ENCODE results near the gene DENND10. TPM values are rescaled to one million over a fixed set of nuclear protein-coding genes. Genes with fewer than 3 reads are reported as not detected.

DENND10 gene
- total RNA-seq (10 to 100 TPM; 28.5 to 52.4 (median 41.7) TPM), total RNA-seq (4.4 to 40.1 (median 19.8) reads per million in 29 experiments)
- 36.8 TPM for total RNA-seq (2013)

DNA sequence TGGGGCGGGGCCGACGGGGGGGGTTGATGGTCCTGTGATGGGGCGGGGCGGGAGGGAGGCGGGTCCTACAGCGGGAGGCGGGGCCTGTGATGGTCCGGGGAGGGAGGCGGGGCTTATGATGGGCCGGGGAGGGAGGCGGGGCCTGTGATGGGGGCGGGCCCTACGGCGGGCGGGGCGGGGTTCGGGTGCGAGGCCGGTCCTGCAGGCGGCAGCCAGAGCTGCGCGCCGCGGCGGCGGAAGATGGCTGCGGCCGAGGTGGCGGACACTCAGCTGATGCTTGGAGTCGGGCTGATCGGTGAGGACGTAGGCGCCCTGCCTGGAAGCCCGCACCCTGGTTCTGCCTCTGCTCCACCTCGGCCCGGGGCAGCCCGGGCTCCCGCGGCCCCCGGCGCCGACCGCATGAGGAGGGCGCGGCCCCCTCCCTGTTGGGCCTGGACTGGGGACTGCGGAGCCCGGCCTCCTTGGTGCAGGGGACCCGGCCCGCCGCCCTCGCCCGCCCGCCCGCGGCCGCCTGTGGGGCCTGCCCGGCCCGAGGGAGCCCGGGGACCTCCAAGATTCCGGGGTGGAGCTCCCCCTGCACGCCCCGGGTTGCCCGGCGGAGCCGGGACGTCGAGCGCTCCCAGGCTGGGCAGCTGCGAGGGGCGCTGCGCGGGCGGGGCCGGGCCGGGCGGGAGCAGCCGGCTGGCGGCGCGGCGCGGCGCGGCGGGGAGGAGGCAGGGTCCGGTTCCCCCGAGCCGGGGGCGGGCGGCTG, at the start of gene DENND10:
TSS of gene DENND10 (plus strand) at position 211 of the 751 bp plus-strand sequence. CDS start at position 241, 30 bp downstream.
- CTCF ChIA-PET: no interaction called here
- POLR2A ChIA-PET: interaction anchor here (0.6 to 1.1 kb wide), 4 partner anchors 13 to 32 kb away, joined by 4 to 15 read pairs (median 8); no protein-coding TSS in a partner anchor
- Histone ChIP-seq H3K36me3 (ENCODE audit: control insufficient read depth in 2 of 2, extremely low read depth in 1 of 2, insufficient read depth in 1 of 2, low read length in 1 of 2) (peaks cover 0 to 10% of the 10 kb centered on the region in 2 donors), H3K27ac (ENCODE audit: low read length) (peak within 1 kb of the TSS; percentile 58), H3K4me3 (ENCODE audit: control insufficient read depth in 1 of 2, extremely low read depth in 1 of 2, low read length in 1 of 2) (peak within 1 kb of the TSS; percentile 48 to 49), H3K9me3 (no peaks in the 10 kb centered on the region), H3K4me1 (ENCODE audit: control insufficient read depth in 1 of 2, extremely low read depth in 1 of 2, insufficient read depth in 2 of 2, low read length in 2 of 2) (peaks cover 0 to 31% of the 10 kb centered on the region in 2 experiments), H3K27me3 (replicated peaks in 1 of 2; ENCODE audit: control insufficient read depth in 2 of 2, extremely low read depth in 1 of 2, insufficient read depth in 2 of 2, low read length in 1 of 2) (no peaks in the 10 kb centered on the region)
- Mint-ChIP-seq H3K27ac (peak within 1 kb of the TSS; percentile 80 to 88), H3K27me3 (no peaks in the 10 kb centered on the region), H3K4me1 (peaks cover 8 to 38% (median 17%) of the 10 kb centered on the region in 3 donors), H3K4me3 (peak within 1 kb of the TSS; percentile 74 to 87 (median 83)), H3K36me3 (peaks cover 7% of the 10 kb centered on the region), H3K9me3 (no peaks in the 10 kb centered on the region)
- ATAC-seq (replicated peaks in 1 of 4): peak; percentile 81 to 86 (median 83)
- peak; percentile 36 to 87 (median 58) for DNase-seq
- under 1% methylated on average over 80 of the region's 91 CpGs for WGBS (ENCODE audit: insufficient coverage)

DNA sequence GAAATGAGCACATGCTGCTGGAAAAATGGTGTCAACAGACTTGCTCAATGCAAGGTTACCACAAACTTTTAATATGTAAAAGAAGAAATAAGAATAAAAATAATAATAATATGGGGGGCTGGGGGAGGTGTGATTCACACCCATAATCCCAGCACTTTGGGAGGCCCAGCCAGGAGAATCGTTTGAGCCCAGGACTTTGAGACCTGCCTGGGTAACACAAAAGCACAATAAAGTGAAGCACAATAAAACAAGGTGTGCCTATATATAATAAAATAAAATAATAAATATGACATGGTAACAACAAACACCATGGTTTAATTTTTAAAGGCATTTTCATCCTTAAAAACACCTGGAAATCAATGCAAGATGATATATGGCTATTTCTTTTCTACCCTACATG, 48.4 kb upstream of the DENND10 start:
- Histone ChIP-seq H3K27me3 (replicated peaks in 1 of 2; ENCODE audit: control insufficient read depth in 2 of 2, extremely low read depth in 1 of 2, insufficient read depth in 2 of 2, low read length in 1 of 2) (no peaks in the 10 kb centered on the region), H3K27ac (ENCODE audit: low read length) (no peak overlapping the region), H3K36me3 (ENCODE audit: control insufficient read depth in 2 of 2, extremely low read depth in 1 of 2, insufficient read depth in 1 of 2, low read length in 1 of 2) (peaks cover 5 to 95% of the 10 kb centered on the region in 2 donors), H3K4me3 (ENCODE audit: control insufficient read depth in 1 of 2, extremely low read depth in 1 of 2, low read length in 1 of 2) (no peak overlapping the region), H3K9me3 (no peaks in the 10 kb centered on the region), H3K4me1 (ENCODE audit: control insufficient read depth in 1 of 2, extremely low read depth in 1 of 2, insufficient read depth in 2 of 2, low read length in 2 of 2) (no peaks in the 10 kb centered on the region)
- no peak overlapping the region for H3K4me3 Mint-ChIP-seq
- ChIA-PET CTCF (no interaction called here), POLR2A (no interaction called here)
- no peaks in the 10 kb centered on the region for H3K9me3 Mint-ChIP-seq
- WGBS (ENCODE audit: insufficient coverage): no CpG with 5 or more reads among the region's 1 CpG
- H3K27ac Mint-ChIP-seq: no peak overlapping the region
- DNase-seq: no peak
- H3K27me3 Mint-ChIP-seq: no peaks in the 10 kb centered on the region
- ATAC-seq (replicated peaks in 1 of 4): no peak
- peaks cover 68% of the 10 kb centered on the region for H3K36me3 Mint-ChIP-seq
- H3K4me1 Mint-ChIP-seq: peaks cover 6 to 20% (median 8%) of the 10 kb centered on the region in 3 donors

GRCh38 chr10:119058010-119058409, 45.9 kb upstream of the DENND10 start:
- POLR2A ChIA-PET: interaction anchor here in 1 of 2 donors (1.1 kb wide), 1 partner anchor 10 kb away, joined by 3 read pairs; no protein-coding TSS in a partner anchor
- no peak for DNase-seq

DNA sequence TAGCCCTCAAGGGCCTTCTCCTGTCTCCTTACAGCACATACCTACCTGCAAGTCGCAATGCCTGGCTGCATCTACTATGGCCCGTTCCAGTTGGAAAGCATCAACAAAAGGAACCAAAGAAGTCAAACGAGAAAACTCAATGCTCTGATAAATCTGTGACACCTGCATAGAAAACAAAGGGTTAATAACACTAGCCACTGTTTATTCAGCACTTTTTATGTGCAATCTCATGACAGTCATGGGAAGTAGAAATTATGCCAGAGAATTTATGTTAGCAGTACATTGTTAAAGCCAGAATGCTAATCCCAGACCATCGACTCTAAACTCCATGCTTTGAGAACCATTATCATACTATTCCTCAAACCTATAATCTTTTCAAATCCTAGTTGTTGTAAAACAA, 44.4 kb upstream of the DENND10 start:
- no peak overlapping the region for H3K4me3 ChIP-seq (ENCODE audit: control insufficient read depth in 1 of 2, extremely low read depth in 1 of 2, low read length in 1 of 2)
- H3K9me3 Mint-ChIP-seq: no peaks in the 10 kb centered on the region
- ChIA-PET POLR2A (interaction anchor here (0.6 to 0.7 kb wide), 2 partner anchors 45 to 105 kb away, joined by 3 to 5 read pairs; no protein-coding TSS in a partner anchor), CTCF (interaction anchor here in 1 of 2 donors (1.2 kb wide), 1 partner anchor 9 kb away, joined by 4 read pairs; no protein-coding TSS in a partner anchor)
- H3K4me1 ChIP-seq (ENCODE audit: control insufficient read depth in 1 of 2, extremely low read depth in 1 of 2, insufficient read depth in 2 of 2, low read length in 2 of 2): no peaks in the 10 kb centered on the region
- ATAC-seq (replicated peaks in 1 of 4) (no peak), DNase-seq (no peak)
- H3K9me3 ChIP-seq: no peaks in the 10 kb centered on the region
- no peaks in the 10 kb centered on the region for H3K27me3 ChIP-seq (replicated peaks in 1 of 2; ENCODE audit: control insufficient read depth in 2 of 2, extremely low read depth in 1 of 2, insufficient read depth in 2 of 2, low read length in 1 of 2)
- no peak overlapping the region for H3K27ac ChIP-seq (ENCODE audit: low read length)
- peaks cover 16 to 25% (median 25%) of the 10 kb centered on the region in 3 donors for H3K4me1 Mint-ChIP-seq
- H3K36me3 Mint-ChIP-seq: peaks cover 66% of the 10 kb centered on the region
- WGBS (ENCODE audit: insufficient coverage): 93% methylated on average over 3 of the region's 4 CpGs
- H3K4me3 Mint-ChIP-seq: no peak overlapping the region
- H3K36me3 ChIP-seq (ENCODE audit: control insufficient read depth in 2 of 2, extremely low read depth in 1 of 2, insufficient read depth in 1 of 2, low read length in 1 of 2): peaks cover 0 to 93% of the 10 kb centered on the region in 2 donors
- no peak overlapping the region for H3K27ac Mint-ChIP-seq
- H3K27me3 Mint-ChIP-seq: no peaks in the 10 kb centered on the region

More at GRCh38 chr10:119058010-119058409, 45.9 kb upstream of the DENND10 start:
- H3K27me3 Mint-ChIP-seq: no peaks in the 10 kb centered on the region
- Histone ChIP-seq H3K27ac (ENCODE audit: low read length) (no peak overlapping the region), H3K36me3 (ENCODE audit: control insufficient read depth in 2 of 2, extremely low read depth in 1 of 2, insufficient read depth in 1 of 2, low read length in 1 of 2) (peaks cover 5 to 94% of the 10 kb centered on the region in 2 donors), H3K4me3 (ENCODE audit: control insufficient read depth in 1 of 2, extremely low read depth in 1 of 2, low read length in 1 of 2) (no peak overlapping the region), H3K27me3 (replicated peaks in 1 of 2; ENCODE audit: control insufficient read depth in 2 of 2, extremely low read depth in 1 of 2, insufficient read depth in 2 of 2, low read length in 1 of 2) (no peaks in the 10 kb centered on the region), H3K4me1 (ENCODE audit: control insufficient read depth in 1 of 2, extremely low read depth in 1 of 2, insufficient read depth in 2 of 2, low read length in 2 of 2) (no peaks in the 10 kb centered on the region), H3K9me3 (no peaks in the 10 kb centered on the region)
- peak overlapping the region in 1 of 3 donors; percentile 20 for H3K4me3 Mint-ChIP-seq
- H3K9me3 Mint-ChIP-seq: no peaks in the 10 kb centered on the region
- no peak for ATAC-seq (replicated peaks in 1 of 4)
- H3K27ac Mint-ChIP-seq: no peak overlapping the region
- H3K36me3 Mint-ChIP-seq: peaks cover 62% of the 10 kb centered on the region
- CTCF ChIA-PET: no interaction called here
- peaks cover 16 to 20% (median 18%) of the 10 kb centered on the region in 3 donors for H3K4me1 Mint-ChIP-seq
- 98% methylated on average over 8 of the region's 11 CpGs for WGBS (ENCODE audit: insufficient coverage)

- ATAC-seq (replicated peaks in 1 of 4) (no peak), DNase-seq (no peak)
- H3K4me3 Mint-ChIP-seq: no peak overlapping the region
- peaks cover 4 to 93% of the 10 kb centered on the region in 2 donors for H3K36me3 ChIP-seq (ENCODE audit: control insufficient read depth in 2 of 2, extremely low read depth in 1 of 2, insufficient read depth in 1 of 2, low read length in 1 of 2)
- ChIA-PET CTCF (no interaction called here), POLR2A (interaction anchor here (0.6 to 0.7 kb wide), 2 partner anchors 45 to 104 kb away, joined by 3 to 5 read pairs; no protein-coding TSS in a partner anchor)
- H3K9me3 ChIP-seq: no peaks in the 10 kb centered on the region
- no peaks in the 10 kb centered on the region for H3K27me3 ChIP-seq (replicated peaks in 1 of 2; ENCODE audit: control insufficient read depth in 2 of 2, extremely low read depth in 1 of 2, insufficient read depth in 2 of 2, low read length in 1 of 2)
- H3K27me3 Mint-ChIP-seq: no peaks in the 10 kb centered on the region
- H3K9me3 Mint-ChIP-seq: no peaks in the 10 kb centered on the region
- peaks cover 16 to 29% (median 27%) of the 10 kb centered on the region in 3 donors for H3K4me1 Mint-ChIP-seq
- no peak overlapping the region for H3K27ac ChIP-seq (ENCODE audit: low read length)
- H3K4me1 ChIP-seq (ENCODE audit: control insufficient read depth in 1 of 2, extremely low read depth in 1 of 2, insufficient read depth in 2 of 2, low read length in 2 of 2): no peaks in the 10 kb centered on the region
- no CpG with 5 or more reads among the region's 1 CpG for WGBS (ENCODE audit: insufficient coverage)
- peaks cover 72% of the 10 kb centered on the region for H3K36me3 Mint-ChIP-seq
- H3K27ac Mint-ChIP-seq: no peak overlapping the region
- no peak overlapping the region for H3K4me3 ChIP-seq (ENCODE audit: control insufficient read depth in 1 of 2, extremely low read depth in 1 of 2, low read length in 1 of 2)
Observed at GRCh38 chr10:119060107-119060506, 43.8 kb upstream of the DENND10 start.

DNA sequence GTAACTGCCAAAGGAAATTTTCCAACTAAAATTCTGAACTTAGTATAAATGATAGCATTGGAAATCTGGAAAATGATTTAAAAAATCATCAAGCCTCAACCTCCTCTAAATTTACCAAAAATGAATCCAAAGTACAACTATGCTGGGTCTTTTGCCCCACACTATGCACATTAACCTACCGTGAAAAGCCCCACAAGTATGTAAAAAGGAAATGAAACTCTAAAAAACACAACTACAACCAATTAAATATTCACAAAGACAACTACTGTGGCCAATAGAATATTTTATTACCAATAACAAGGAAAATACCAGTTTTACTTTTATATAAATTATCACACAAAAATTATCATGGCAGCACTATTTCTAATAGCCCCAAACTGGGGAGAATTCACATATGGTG, 42.6 kb upstream of the DENND10 start:
- no peaks in the 10 kb centered on the region for H3K27me3 ChIP-seq (replicated peaks in 1 of 2; ENCODE audit: control insufficient read depth in 2 of 2, extremely low read depth in 1 of 2, insufficient read depth in 2 of 2, low read length in 1 of 2)
- POLR2A ChIA-PET: no interaction called here
- no peak overlapping the region for H3K4me3 ChIP-seq (ENCODE audit: control insufficient read depth in 1 of 2, extremely low read depth in 1 of 2, low read length in 1 of 2)
- CTCF ChIA-PET: no interaction called here
- peak overlapping the region; percentile 28 to 39 for H3K27ac Mint-ChIP-seq
- H3K4me1 Mint-ChIP-seq: peaks cover 16 to 31% (median 27%) of the 10 kb centered on the region in 3 donors
- H3K9me3 ChIP-seq: no peaks in the 10 kb centered on the region
- no CpG with 5 or more reads among the region's 1 CpG for WGBS (ENCODE audit: insufficient coverage)
- no peak overlapping the region for H3K27ac ChIP-seq (ENCODE audit: low read length)
- no peaks in the 10 kb centered on the region for H3K4me1 ChIP-seq (ENCODE audit: control insufficient read depth in 1 of 2, extremely low read depth in 1 of 2, insufficient read depth in 2 of 2, low read length in 2 of 2)
- H3K9me3 Mint-ChIP-seq: no peaks in the 10 kb centered on the region
- peaks cover 12 to 90% of the 10 kb centered on the region in 2 donors for H3K36me3 ChIP-seq (ENCODE audit: control insufficient read depth in 2 of 2, extremely low read depth in 1 of 2, insufficient read depth in 1 of 2, low read length in 1 of 2)
- no peak overlapping the region for H3K4me3 Mint-ChIP-seq
- H3K27me3 Mint-ChIP-seq: no peaks in the 10 kb centered on the region
- no peak for ATAC-seq (replicated peaks in 1 of 4)
- DNase-seq: no peak
- H3K36me3 Mint-ChIP-seq: peaks cover 75% of the 10 kb centered on the region
